ACHN (cell line): ENCODE measurements around the gene NEK1.

ENCODE experiments used
- DNase-seq: peaks from one replicate; pipeline ENCODE4 v3.0.0-alpha.2; 2015
- in situ Hi-C: cut with HindIII; loops from 2 replicates; pipeline ENCODE4 v1.10.0; 2017; ENCODE audit warnings: low sequenced_read_pairs, low pct_ligation_motif_present, low pct_unique_long_range_greater_than_20kb

NEK1 gene

GRCh38 chr4:169400832-169401231 lies 211.6 kb downstream of the NEK1 start:
- DNase-seq, result no peak
- in situ Hi-C loops, result no loop called here

- in situ Hi-C loops, result no loop called here
- no peak for DNase-seq
Observed at GRCh38 chr4:169399976-169400767, 212.2 kb downstream of the NEK1 start.

- in situ Hi-C loops, result no loop called here
- DNase-seq, result no peak
Observed at GRCh38 chr4:169398316-169398715, 214.1 kb downstream of the NEK1 start.

DNA sequence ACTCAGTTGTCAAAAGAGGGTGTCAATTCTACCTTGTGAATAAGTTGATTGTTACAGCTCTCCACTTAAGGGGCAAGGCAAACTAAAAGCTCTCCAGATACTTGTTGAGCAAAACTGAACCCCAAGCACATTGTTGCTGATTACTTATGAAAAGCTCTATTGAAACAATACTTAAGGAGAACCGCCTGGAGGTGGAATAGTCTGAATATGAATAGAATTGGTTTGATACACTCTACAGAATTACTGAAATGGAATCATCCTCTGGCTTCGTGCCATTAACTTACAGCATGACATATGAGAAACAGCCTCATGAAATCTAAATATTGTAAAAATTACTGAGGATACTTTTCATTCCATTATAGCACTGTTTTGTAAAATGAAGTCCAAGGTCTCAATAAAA lies 214.6 kb downstream of the NEK1 start:
- no peak for DNase-seq
- in situ Hi-C loops, result no loop called here

DNA sequence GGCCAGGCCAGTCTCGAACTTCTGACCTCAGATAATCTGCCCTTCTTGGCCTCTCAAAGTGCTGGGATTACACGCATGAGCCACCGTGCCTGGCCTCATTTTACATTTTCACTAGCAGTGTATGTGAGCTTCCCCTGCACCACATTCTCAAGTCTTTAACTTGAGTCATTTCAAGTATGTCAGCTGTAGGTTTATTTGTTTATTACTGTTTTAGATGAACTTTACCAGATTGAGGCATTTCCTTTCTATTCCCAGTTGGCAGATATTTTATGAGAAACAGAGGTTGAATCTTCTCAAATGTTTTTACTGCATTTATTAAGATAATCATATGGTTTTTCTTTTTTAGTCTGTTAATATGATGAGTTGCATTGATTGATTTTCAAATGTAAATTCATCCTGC lies 227.0 kb downstream of the NEK1 start:
- in situ Hi-C loops, result no loop called here
- DNase-seq, result no peak

DNA sequence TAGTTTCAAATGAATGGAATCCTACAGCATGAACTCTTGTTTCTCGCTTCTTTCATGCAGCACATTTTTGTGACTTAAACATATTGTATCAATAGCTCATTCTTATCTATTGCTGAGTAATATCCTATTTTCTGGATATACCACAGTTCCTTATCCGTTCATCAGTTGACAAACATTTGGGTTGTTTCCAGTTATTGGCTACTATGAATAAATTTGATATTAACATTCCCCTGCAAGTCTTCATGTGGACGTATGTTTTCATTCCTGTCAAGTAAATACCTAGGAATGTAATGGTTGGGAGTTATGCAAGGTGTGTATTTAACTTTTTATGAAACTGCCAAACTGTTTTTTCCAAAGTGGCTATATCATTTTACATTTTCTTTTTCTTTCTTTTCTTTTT lies 227.6 kb downstream of the NEK1 start:
- in situ Hi-C loops, result no loop called here

DNA sequence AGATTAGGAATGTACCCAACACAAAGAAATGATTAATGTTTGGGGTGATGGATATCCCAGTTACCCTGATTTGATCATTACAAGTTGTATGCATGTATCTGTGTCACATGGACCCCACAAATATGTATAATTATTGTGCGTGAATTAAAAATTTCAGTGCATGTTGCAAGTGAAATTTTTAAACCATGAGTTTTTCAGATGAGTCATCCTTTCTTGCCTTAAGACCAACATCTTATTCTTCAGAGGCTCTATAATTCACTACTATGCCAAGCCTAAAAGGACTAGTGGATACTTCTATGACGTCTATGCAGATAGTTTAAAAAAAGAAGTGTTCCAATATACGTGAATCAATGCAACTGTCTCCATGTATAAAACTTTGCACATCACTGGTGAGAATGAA lies 228.7 kb downstream of the NEK1 start:
- in situ Hi-C loops, result no loop called here
- peak; percentile 14 for DNase-seq

More for the DNA sequence above, 227.6 kb downstream of the NEK1 start:
- no peak for DNase-seq

DNA sequence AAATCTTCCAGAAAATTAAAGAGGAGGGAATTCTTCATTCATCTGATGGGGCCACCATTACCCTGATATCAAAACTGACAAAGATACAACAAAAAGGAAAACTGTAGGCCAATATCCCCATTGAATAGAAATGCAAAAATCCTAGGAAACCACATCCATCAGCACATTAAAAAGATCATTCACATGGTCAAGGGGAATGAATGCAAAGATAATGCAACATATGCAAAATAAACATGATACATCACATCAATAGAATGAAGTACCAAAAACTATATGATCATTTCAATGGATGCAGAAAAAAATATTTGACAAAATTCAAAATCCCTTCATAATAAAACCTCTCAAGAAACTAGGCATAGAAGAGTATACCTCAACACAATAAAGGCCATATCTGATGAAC lies 232.7 kb downstream of the NEK1 start:
- DNase-seq, result no peak
- in situ Hi-C loops, result no loop called here

DNA sequence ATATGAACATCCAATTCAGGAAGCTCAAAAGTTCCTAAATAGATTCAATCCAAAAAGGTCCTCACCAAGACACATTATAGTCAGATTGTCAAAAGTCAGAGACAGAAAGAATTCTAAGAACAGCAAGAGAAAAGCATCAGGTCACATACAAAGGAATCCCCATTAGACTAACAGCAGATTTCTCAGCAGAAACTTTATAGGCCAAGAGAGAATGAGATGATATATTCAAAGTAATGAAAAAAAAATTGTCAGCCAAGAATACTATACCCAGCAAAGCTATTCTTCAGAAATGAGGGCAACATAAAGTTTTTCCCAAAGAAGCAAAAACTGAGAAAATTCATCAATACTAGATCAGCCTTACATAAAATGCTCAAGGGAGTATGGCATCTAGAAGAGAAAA lies 235.0 kb downstream of the NEK1 start:
- in situ Hi-C loops, result no loop called here

DNA sequence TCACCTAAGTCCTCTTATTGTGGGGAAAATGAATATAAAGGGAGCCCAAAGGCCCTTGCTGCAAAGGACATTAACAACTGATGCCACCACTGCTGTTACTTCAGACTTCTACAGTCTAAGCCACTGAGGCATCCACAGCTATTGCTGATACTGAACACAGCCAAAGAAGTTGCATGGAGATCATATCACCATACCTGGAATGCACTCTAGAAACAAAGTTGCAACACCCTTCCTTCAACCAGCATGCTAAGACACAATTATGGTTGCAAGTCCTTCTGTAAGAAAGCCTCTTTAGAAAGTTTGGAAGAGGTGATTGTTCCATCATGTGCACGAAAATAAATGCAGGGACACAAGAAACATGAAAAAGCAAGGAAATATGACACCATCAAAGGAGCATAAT lies 236.0 kb downstream of the NEK1 start:
- in situ Hi-C loops, result no loop called here
- DNase-seq, result no peak

More for the DNA sequence above, 235.0 kb downstream of the NEK1 start:
- no peak for DNase-seq

DNA sequence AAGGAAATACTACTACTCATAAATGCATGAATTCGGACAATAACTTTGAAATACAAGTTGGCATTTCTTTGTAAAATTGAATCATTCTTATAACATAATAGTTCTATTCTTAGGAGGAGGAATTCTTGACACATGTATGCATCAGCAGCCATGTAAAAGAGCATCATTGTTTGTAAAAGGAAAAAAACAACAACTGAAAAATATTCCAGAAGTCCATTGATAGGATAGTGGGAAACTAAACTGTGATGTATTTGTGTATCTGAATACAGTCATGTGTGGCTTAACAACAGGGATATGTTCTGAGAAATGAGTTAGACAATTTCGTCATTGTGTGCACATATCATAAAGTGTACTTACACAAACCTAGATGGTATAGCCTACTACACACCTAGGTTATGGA lies 239.6 kb downstream of the NEK1 start:
- in situ Hi-C loops, result no loop called here
- DNase-seq, result no peak

DNA sequence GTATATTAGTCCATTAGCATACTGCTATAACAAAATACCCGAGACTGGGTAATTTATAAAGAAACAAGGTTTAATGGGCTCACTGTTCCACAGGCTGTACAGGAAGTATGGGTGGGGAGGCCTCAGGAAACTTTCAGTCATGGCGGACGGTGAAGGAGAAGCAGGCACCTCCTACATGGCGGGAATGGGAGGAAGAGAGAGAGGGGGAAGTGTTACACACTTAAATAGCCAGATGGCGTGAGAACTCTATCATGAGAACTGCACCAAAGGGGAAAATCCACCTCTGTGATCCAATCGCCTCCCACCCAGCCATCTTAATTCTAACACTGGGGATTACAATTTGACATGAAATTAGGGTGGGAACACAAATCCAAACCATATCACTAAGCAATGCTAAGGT lies 242.7 kb downstream of the NEK1 start:
- DNase-seq, result no peak
- in situ Hi-C loops, result no loop called here

DNA sequence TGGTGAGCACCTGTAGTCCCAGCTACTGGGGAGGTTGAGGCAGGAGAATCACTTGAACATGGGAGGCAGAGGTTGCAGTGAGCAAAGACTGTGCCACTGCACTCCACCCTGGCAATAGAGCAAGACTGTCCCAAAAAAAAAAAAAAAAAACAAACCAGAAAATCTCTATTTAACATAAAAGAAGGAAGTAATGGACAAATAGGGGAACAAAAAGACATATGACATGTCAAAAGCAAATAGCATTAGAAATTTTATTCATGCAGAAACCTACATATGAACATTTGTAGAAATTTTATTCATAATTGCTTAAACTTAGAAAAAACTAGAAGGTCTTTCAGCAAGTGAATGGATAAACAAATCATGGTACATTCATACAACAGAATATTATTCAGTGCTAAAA lies 244.6 kb downstream of the NEK1 start:
- DNase-seq, result no peak
- in situ Hi-C loops, result no loop called here

GRCh38 chr4:169366821-169367220 lies 245.6 kb downstream of the NEK1 start:
- DNase-seq, result no peak
- in situ Hi-C loops, result no loop called here

- in situ Hi-C loops, result no loop called here
- no peak for DNase-seq
Observed at GRCh38 chr4:169362607-169363006, 249.8 kb downstream of the NEK1 start.

GRCh38 chr4:169361756-169362155 lies 250.6 kb downstream of the NEK1 start:
- in situ Hi-C loops, result no loop called here
- DNase-seq, result no peak

- in situ Hi-C loops, result no loop called here
- no peak for DNase-seq
Observed at GRCh38 chr4:169359961-169360360, 252.4 kb downstream of the NEK1 start.

DNA sequence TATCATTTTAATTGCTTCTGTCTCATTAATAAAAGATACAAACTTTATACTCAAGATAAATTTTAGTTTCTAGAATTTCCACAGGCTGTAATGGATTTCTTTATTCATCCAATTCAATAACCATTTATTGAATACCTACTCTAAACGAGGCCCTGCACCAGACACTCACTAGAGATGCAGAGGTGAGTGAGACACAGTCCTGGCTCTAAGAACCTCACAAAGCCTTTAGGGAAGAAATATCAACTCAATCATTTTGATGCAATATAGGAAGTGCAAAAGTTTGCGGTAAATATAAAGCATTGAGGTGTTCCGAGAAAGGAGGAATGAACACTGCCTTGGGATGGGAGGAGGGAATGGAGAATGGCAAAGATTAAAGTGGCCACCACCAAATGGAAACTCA lies 260.0 kb downstream of the NEK1 start:
- no peak for DNase-seq
- in situ Hi-C loops, result no loop called here

DNA sequence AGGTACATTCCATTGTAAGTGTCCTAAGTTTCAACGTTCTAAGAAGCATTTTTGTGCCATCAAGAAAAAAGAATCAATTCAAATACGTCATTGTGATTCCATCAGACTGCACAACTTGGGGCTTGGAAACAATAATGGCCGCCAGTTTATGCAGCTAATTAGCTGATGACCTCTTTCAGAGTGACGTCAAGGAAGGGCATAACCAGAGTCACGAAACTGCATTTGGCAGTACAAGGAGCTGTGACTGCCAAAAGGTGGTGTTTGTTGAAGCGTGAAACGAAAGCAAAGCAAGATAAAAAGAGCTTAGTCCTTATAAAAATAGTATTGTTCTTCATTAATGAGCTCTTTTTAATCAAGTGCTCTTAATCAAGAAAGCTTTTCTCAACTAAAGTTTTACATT lies 260.5 kb downstream of the NEK1 start:
- no peak for DNase-seq
- in situ Hi-C loops, result no loop called here

GRCh38 chr4:169348541-169348940 lies 263.8 kb downstream of the NEK1 start:
- in situ Hi-C loops, result no loop called here
- no peak for DNase-seq

GRCh38 chr4:169346840-169347239 lies 265.5 kb downstream of the NEK1 start:
- DNase-seq, result no peak
- in situ Hi-C loops, result no loop called here
